ENCODE data around the gene MOK.

GRCh38 chr14:102318781-102319276 is 13.9 kb upstream of the MOK start:
- TF ChIP-seq CTCF (conservative IDR thresholded peaks at IDR 0.05 in 1 of 2, IDR thresholded peaks at IDR 0.05 in 1 of 2; ENCODE audit: low read depth in 1 of 2, low read length in 2 of 2) (no peak), EZH2 (IDR thresholded peaks at IDR 0.05; ENCODE audit: low read length, missing control alignments) (no peak)
